ENCODE data around the gene FAM43B. TPM values are rescaled to one million over a fixed set of nuclear protein-coding genes. Genes with fewer than 3 reads are reported as not detected.

Gene FAM43B
- total and polyA plus RNA-seq, 4 experiments from 2014 or later = not detected

DNA sequence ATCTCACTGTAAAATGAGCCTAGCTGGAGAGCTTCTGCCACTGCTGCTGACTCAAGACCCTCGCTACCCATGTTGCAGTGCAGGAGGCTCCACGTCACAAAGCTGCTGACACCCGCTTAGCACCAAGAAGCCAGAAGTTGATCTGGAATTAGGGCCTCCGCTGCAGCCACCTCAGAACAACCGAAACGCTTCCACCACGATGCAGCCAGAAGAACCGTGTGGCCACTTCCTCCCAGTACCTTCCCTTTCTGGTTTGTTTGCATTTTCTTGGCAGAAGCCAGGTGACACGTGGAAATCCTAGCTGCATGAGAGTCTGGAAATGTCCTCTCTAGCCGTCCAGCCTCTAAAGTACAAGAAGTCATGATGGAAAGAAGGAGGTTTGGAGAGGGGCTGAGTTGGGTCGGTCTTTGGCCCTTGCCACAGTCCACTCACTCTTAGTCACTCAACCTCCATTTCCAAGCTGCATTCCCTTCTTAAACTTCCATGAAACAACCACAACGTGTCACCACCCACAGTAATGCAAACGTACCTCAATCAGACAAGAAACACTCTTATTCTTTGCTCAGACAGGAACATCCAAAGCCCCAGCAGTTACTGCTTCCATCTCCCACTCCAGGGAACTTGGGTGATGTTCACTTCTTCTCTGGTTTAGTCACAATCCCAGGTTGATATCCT, 26.5 kb downstream of the FAM43B start:
- no peak overlapping the region for H3K27ac Mint-ChIP-seq
- peaks cover 0 to 1% (median 0%) of the 10 kb centered on the region in 4 donors for H3K4me1 Mint-ChIP-seq
- intact Hi-C loops (cut with micrococcal nuclease) = no loop called here
- H3K27me3 ChIP-seq (ENCODE audit: insufficient read depth, low read length) = no peaks in the 10 kb centered on the region
- H3K27ac ChIP-seq (ENCODE audit: low read depth, low read length) = no peak overlapping the region
- H3K36me3 ChIP-seq (ENCODE audit: insufficient read depth, low read length) = no peaks in the 10 kb centered on the region
- no peaks in the 10 kb centered on the region for H3K36me3 Mint-ChIP-seq
- no peak for DNase-seq
- H3K9me3 Mint-ChIP-seq = peaks cover 0 to 6% (median 0%) of the 10 kb centered on the region in 8 donors
- ChIA-PET CTCF (ENCODE audit: partially characterized antibody) (no interaction called here), POLR2A (ENCODE audit: partially characterized antibody) (no interaction called here)
- no peak overlapping the region for H3K4me3 Mint-ChIP-seq
- H3K9me3 ChIP-seq (ENCODE audit: control insufficient read depth in 1 of 2, low read length in 2 of 2) = no peaks in the 10 kb centered on the region
- H3K4me3 ChIP-seq (ENCODE audit: low read length in 2 of 2) = no peak overlapping the region
- H3K27me3 Mint-ChIP-seq = peaks cover 5 to 7% of the 10 kb centered on the region in 2 donors
- H3K4me1 ChIP-seq (ENCODE audit: insufficient read depth, low read length) = no peaks in the 10 kb centered on the region

DNA sequence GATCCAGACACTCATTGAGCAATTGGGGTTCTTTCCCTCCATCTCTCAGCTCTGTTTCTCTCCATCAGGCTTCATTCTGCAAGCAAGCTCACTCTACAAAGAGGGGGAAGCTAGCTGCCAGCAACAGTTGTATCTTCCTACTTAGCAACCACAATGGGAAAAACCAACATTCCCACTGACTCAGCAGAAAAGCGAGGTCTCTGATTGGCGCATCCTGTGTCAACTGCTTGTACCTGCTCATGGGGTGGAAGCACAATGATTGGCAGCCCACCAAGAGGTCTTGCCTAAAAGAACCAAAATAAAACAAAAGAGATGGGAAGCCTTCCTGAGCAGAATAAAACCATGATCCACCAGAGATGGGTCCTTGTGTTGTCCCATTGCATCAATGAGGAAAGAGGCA, 32.5 kb downstream of the FAM43B start:
- Histone ChIP-seq H3K9me3 (ENCODE audit: control insufficient read depth in 1 of 2, low read length in 2 of 2) (no peaks in the 10 kb centered on the region), H3K4me3 (ENCODE audit: low read length in 2 of 2) (no peak overlapping the region), H3K27me3 (ENCODE audit: insufficient read depth, low read length) (peaks cover 8% of the 10 kb centered on the region), H3K27ac (ENCODE audit: low read depth, low read length) (no peak overlapping the region), H3K4me1 (ENCODE audit: insufficient read depth, low read length) (no peaks in the 10 kb centered on the region), H3K36me3 (ENCODE audit: insufficient read depth, low read length) (no peaks in the 10 kb centered on the region)
- H3K27me3 Mint-ChIP-seq = peaks cover 32 to 34% of the 10 kb centered on the region in 2 donors
- H3K4me3 Mint-ChIP-seq = no peak overlapping the region
- no peak for DNase-seq
- no peaks in the 10 kb centered on the region for H3K36me3 Mint-ChIP-seq
- peaks cover 0 to 8% (median 0%) of the 10 kb centered on the region in 8 donors for H3K9me3 Mint-ChIP-seq
- peaks cover 0 to 14% (median 5%) of the 10 kb centered on the region in 4 donors for H3K4me1 Mint-ChIP-seq
- no peak overlapping the region for H3K27ac Mint-ChIP-seq
- intact Hi-C loops (cut with micrococcal nuclease) = no loop called here
- CTCF ChIA-PET (ENCODE audit: partially characterized antibody) = no interaction called here
- POLR2A ChIA-PET (ENCODE audit: partially characterized antibody) = no interaction called here

DNA sequence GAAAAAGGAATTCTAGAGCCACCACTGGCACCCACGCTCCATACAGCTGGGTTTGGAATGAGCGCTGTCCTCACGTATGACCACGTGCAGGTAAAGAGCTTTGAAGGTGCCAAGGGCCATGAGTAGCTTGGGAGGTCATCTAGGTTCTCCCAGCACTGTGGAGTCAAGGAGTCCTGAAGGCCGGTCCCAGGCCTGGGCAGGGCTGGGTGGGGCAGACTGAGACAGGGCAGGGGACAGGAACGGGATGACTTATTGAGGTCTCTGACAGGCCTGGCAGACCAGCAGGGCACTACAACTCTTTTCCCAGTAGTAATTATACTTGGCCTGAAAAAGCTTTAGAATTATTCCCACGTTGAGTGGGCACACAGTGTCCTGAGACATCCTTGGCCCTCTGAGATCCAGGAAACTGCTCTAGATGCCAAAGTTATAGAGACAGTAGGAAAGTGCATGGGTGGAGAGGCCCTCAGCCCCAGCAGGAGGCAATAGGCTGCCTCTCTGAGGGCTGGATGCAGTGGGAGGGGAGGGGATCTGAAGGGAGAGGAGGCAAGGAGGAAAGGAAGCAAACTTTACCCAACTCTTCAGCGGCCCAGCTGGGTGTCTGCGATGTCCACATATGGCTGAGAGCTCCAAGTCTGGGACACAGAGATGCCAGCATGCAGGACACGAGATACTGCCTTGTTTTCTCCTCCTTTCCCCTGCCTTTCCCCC, 34.7 kb downstream of the FAM43B start:
- H3K27me3 Mint-ChIP-seq = peaks cover 36 to 43% of the 10 kb centered on the region in 2 donors
- POLR2A ChIA-PET (ENCODE audit: partially characterized antibody) = no interaction called here
- no peaks in the 10 kb centered on the region for H3K36me3 Mint-ChIP-seq

DNA sequence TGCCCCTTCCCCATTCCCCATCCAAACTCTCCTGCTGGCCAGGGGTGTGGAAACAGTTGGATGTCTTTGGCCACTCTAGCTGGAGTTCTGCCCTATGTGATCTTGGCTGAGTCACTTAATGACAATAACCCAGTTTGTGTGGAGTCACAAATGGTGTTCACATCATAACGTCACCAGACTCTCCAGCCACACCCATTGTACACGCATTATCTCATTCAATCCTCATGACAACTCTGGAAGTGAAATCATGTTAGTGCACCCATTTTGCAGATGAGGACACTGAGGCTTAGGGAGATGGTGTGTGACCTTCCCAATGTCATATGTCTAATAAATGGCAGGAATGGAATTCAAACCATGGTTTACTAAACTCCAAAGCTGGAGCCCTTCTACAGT, 35.3 kb downstream of the FAM43B start:
- CTCF ChIA-PET (ENCODE audit: partially characterized antibody) = interaction anchor here (0.7 kb wide), 1 partner anchor 12 kb away, joined by 3 read pairs; no protein-coding TSS in a partner anchor
- Mint-ChIP-seq H3K27me3 (peaks cover 41 to 48% of the 10 kb centered on the region in 2 donors), H3K27ac (no peak overlapping the region), H3K9me3 (peaks cover 0 to 5% (median 0%) of the 10 kb centered on the region in 8 donors), H3K4me3 (no peak overlapping the region), H3K4me1 (peaks cover 0 to 16% (median 6%) of the 10 kb centered on the region in 4 donors), H3K36me3 (no peaks in the 10 kb centered on the region)
- no peak overlapping the region for H3K4me3 ChIP-seq (ENCODE audit: low read length in 2 of 2)
- H3K27ac ChIP-seq (ENCODE audit: low read depth, low read length) = no peak overlapping the region
- intact Hi-C loops (cut with micrococcal nuclease) = no loop called here
- no peaks in the 10 kb centered on the region for H3K36me3 ChIP-seq (ENCODE audit: insufficient read depth, low read length)
- POLR2A ChIA-PET (ENCODE audit: partially characterized antibody) = no interaction called here
- no peaks in the 10 kb centered on the region for H3K9me3 ChIP-seq (ENCODE audit: control insufficient read depth in 1 of 2, low read length in 2 of 2)
- no peak for DNase-seq
- H3K27me3 ChIP-seq (ENCODE audit: insufficient read depth, low read length) = peaks cover 8% of the 10 kb centered on the region
- H3K4me1 ChIP-seq (ENCODE audit: insufficient read depth, low read length) = no peaks in the 10 kb centered on the region

More for the DNA sequence above, 34.7 kb downstream of the FAM43B start:
- Histone ChIP-seq H3K27me3 (ENCODE audit: insufficient read depth, low read length) (peaks cover 8% of the 10 kb centered on the region), H3K4me1 (ENCODE audit: insufficient read depth, low read length) (no peaks in the 10 kb centered on the region), H3K4me3 (ENCODE audit: low read length in 2 of 2) (no peak overlapping the region), H3K27ac (ENCODE audit: low read depth, low read length) (no peak overlapping the region), H3K36me3 (ENCODE audit: insufficient read depth, low read length) (no peaks in the 10 kb centered on the region), H3K9me3 (ENCODE audit: control insufficient read depth in 1 of 2, low read length in 2 of 2) (no peaks in the 10 kb centered on the region)
- no peak overlapping the region for H3K4me3 Mint-ChIP-seq
- H3K9me3 Mint-ChIP-seq = peaks cover 0 to 5% (median 0%) of the 10 kb centered on the region in 8 donors
- DNase-seq = no peak
- H3K4me1 Mint-ChIP-seq = peaks cover 0 to 16% (median 6%) of the 10 kb centered on the region in 4 donors
- intact Hi-C loops (cut with micrococcal nuclease) = no loop called here
- no peak overlapping the region for H3K27ac Mint-ChIP-seq
- CTCF ChIA-PET (ENCODE audit: partially characterized antibody) = interaction anchor here (0.7 kb wide), 1 partner anchor 12 kb away, joined by 3 read pairs; no protein-coding TSS in a partner anchor

DNA sequence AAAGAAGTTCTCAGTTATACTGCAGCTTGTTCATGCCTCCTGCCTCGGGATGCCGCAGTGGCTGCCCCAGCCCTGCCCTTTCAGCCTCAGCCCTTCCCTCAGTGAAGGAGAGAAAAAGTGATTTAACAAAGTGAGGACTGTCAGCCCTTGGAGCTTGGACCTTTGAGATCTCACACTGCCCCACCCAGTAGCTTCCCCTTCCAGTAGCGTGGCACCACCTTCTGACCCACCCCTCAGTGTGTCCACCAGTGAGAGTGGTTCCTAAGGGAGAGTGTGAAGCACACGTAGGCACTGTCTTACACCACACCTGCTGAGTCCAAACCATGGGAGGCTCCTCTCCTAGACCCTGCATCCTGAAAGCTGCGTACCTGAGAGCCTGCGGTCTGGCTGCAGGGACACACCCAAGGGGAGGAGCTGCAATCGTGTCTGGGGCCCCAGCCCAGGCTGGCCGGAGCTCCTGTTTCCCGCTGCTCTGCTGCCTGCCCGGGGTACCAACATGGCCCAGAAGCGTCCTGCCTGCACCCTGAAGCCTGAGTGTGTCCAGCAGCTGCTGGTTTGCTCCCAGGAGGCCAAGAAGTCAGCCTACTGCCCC, 36.4 kb downstream of the FAM43B start, which contains the start of gene CDA:
Gene CDA, plus strand, starts transcription at position 464 of the 592 bp plus-strand sequence. Its CDS starts 33 bp downstream, at position 497.
- Mint-ChIP-seq H3K27me3 (peaks cover 41 to 49% of the 10 kb centered on the region in 2 donors), H3K36me3 (no peaks in the 10 kb centered on the region), H3K27ac (no peak within 1 kb of the TSS), H3K4me3 (peak within 1 kb of the TSS in 1 of 8 donors; percentile 47), H3K9me3 (peaks cover 0 to 5% (median 0%) of the 10 kb centered on the region in 8 donors), H3K4me1 (peaks cover 0 to 16% (median 6%) of the 10 kb centered on the region in 4 donors)
- no peak for DNase-seq
- intact Hi-C loops (cut with micrococcal nuclease) = no loop called here
- no peaks in the 10 kb centered on the region for H3K4me1 ChIP-seq (ENCODE audit: insufficient read depth, low read length)
- H3K27ac ChIP-seq (ENCODE audit: low read depth, low read length) = no peak within 1 kb of the TSS
- ChIA-PET CTCF (ENCODE audit: partially characterized antibody) (no interaction called here), POLR2A (ENCODE audit: partially characterized antibody) (no interaction called here)
- peaks cover 8% of the 10 kb centered on the region for H3K27me3 ChIP-seq (ENCODE audit: insufficient read depth, low read length)
- no peak within 1 kb of the TSS for H3K4me3 ChIP-seq (ENCODE audit: low read length in 2 of 2)
- no peaks in the 10 kb centered on the region for H3K9me3 ChIP-seq (ENCODE audit: control insufficient read depth in 1 of 2, low read length in 2 of 2)
- no peaks in the 10 kb centered on the region for H3K36me3 ChIP-seq (ENCODE audit: insufficient read depth, low read length)

DNA sequence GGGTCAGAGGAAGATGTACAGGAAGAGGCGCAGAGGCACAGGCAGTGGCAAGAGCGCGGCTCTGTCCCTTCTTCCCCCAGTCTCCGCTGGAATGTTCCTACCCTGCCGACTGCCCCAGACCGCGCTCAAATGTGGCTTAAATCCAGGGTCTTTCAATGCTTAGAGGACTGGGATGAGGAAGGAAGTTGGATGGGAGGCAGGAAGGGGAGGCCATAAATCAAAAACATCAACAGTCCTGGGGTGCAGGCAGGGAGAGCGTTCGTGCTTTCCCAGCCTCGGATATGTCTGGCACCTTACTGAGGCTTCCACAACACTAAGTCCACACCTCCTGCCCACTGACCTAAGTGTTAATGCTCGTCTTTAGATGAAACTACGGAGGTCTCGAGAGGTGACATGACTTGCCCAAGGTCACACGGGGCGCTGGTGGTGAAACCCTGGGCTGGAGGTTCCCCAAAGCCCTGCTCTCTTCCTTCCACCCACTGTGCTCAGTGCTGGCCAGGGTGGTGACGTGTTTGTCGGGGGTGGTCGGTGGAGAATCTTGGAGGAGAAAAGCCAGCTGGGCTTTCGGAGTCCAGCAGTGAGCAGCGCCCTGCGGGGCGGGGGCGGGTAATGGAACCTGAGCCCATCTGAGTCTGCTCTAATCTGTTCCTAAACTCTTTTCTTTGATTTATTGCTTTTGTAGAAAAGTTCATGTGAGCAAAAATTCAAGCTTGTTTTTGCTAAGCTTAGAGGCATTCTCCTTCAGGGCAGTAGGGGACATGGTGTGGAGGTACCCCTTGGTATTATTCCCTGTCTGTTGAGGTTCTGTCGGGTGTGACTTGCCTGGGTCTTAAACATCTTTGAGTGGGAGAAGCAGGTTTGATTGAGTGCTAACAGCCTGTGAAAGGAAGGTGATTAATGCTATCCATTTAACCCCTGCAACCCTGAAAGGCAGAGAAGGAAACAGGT, 37.2 kb downstream of the FAM43B start:
- POLR2A ChIA-PET (ENCODE audit: partially characterized antibody) = no interaction called here
- Histone ChIP-seq H3K9me3 (ENCODE audit: control insufficient read depth in 1 of 2, low read length in 2 of 2) (no peaks in the 10 kb centered on the region), H3K36me3 (ENCODE audit: insufficient read depth, low read length) (no peaks in the 10 kb centered on the region), H3K27me3 (ENCODE audit: insufficient read depth, low read length) (peaks cover 8% of the 10 kb centered on the region), H3K4me3 (ENCODE audit: low read length in 2 of 2) (no peak overlapping the region), H3K4me1 (ENCODE audit: insufficient read depth, low read length) (no peaks in the 10 kb centered on the region), H3K27ac (ENCODE audit: low read depth, low read length) (no peak overlapping the region)
- peaks cover 0 to 16% (median 6%) of the 10 kb centered on the region in 4 donors for H3K4me1 Mint-ChIP-seq
- no peaks in the 10 kb centered on the region for H3K36me3 Mint-ChIP-seq
- intact Hi-C loops (cut with micrococcal nuclease) = no loop called here
- H3K4me3 Mint-ChIP-seq = peak overlapping the region in 1 of 8 donors; percentile 47
- no peak for DNase-seq
- H3K9me3 Mint-ChIP-seq = peaks cover 0 to 5% (median 0%) of the 10 kb centered on the region in 8 donors
- CTCF ChIA-PET (ENCODE audit: partially characterized antibody) = no interaction called here
- peaks cover 39 to 48% of the 10 kb centered on the region in 2 donors for H3K27me3 Mint-ChIP-seq
- H3K27ac Mint-ChIP-seq = no peak overlapping the region
